Pancreas (tissue), 10 donors: ENCODE results near the gene ZNF384. TPM values are rescaled to one million over a fixed set of nuclear protein-coding genes. Genes with fewer than 3 reads are reported as not detected.

Experiments
- ATAC-seq, 4 donors: fragments of 200-7000 bp; cut with Tn5 transposase; one replicate each; pipeline versions ENCODE4 v1.8.0 to v1.9.1; 2020; ENCODE audit warnings: mild to moderate bottlenecking in 4 of 4, moderate library complexity in 4 of 4
- DNase-seq, 6 donors: peaks; one replicate each; pipeline ENCODE4 v3.0.0-alpha.2; 2020
- FAIRE-seq: peaks from 2 replicates; lab custom pipeline; 2012; peaks lifted over from hg19 to GRCh38; lab: Jason Lieb, UNC
- H3K27ac ChIP-seq, 4 donors: fragments of 200-600 bp; sonication (generic); 1 replicate in 3 of 4; 2 replicates in 1 of 4; pipeline versions ENCODE4 v1.5.0 to v1.8.0; 2020
- H3K27me3 ChIP-seq, 4 donors: fragments of 200-600 bp; one replicate each; pipeline ENCODE4 v1.8.0; 2021
- H3K36me3 ChIP-seq, 3 donors: fragments of 200-600 bp; sonication (generic) in 1 of 3; one replicate each; pipeline versions ENCODE4 v1.5.0 to v1.8.0; 2020 to 2021
- H3K4me1 ChIP-seq, 3 donors: fragments of 200-600 bp; one replicate each; pipeline ENCODE4 v1.8.0; 2021
- H3K4me3 ChIP-seq, 4 donors: fragments of 200-600 bp; sonication (generic) in 2 of 4; one replicate each; pipeline versions ENCODE4 v1.5.0 to v1.8.0; 2020 to 2021
- H3K9me3 ChIP-seq, 4 donors: fragments of 200-600 bp; one replicate each; pipeline ENCODE4 v1.8.0; 2021
- CTCF ChIP-seq, 4 donors: fragments of 200-600 bp; sonication (generic) in 3 of 4; IDR thresholded peaks; one replicate each; pipeline versions ENCODE4 v1.5.0 to v1.8.0; 2021; ENCODE audit warnings: antibody characterized with exemption in 4 of 4
- WGBS, 2 donors: extraction: QIAGEN DNeasy Blood & Tissue Kit; methylation state at CpG; one replicate each; pipeline ENCODE4 v1.1.7; 2013; 5-methylcytosine and 5-hydroxymethylcytosine counted together
- intact Hi-C, 3 donors: fragments of 100-400 bp; cut with DNase I; formaldehyde crosslinking; loops; one replicate each; pipeline versions ENCODE4 v1.11.1 to v1.14.2; 2022
- polyA plus RNA-seq, 2 donors: library from polyadenylated mRNA; stranded (reverse); fragments of 200-250 nt; gene quantifications; one replicate each; pipeline ENCODE4 v1.2.3, GENCODE V29; 2013
- total RNA-seq, 6 donors: library from RNA; stranded (reverse); fragmentation: NEBNext Ultra II Directional in 4 of 6; extraction: Animal tissue kit (Norgen Biotek cat#: 25700) in 4 of 6; gene quantifications; one replicate each; pipeline versions ENCODE4 v1.2.1 to v1.2.4, GENCODE V29; 2021 to 2023
- donor health status: healthy with polysubstance abuse.
- donor health status: DM: no; HTN: no; CAD: no; lungs with moderate emphysema.
- donor health status: DM: no; HTN: no; CAD: no.
- donor health status: control.
- donor health status: control.
- donor health status: Bipolar disorder and iron deficiency.
- donor health status: DM: yes; HTN: yes; CAD: no.
- donor health status: DM: no; HTN: no; CAD: no.
- donor health status: DM: no; HTN: no; CAD: no.
- donor health status: DM: yes; HTN: yes; CAD: no.

ZNF384 gene
- total and polyA plus RNA-seq, 8 donors: 20.4 to 36.7 (median 26.2) TPM

GRCh38 chr12:6647083-6647604 is 42.0 kb downstream of the ZNF384 start, which contains the start of gene ACRBP:
Gene ACRBP (minus strand): TSS chr12:6647432. CDS start chr12:6647366, 66 bp downstream.
- peak within 1 kb of the TSS; percentile 21 to 48 (median 40) for H3K4me3 ChIP-seq
- H3K9me3 ChIP-seq: no peaks in the 10 kb centered on the region
- H3K4me1 ChIP-seq: no peaks in the 10 kb centered on the region
- FAIRE-seq (no peak), DNase-seq (peak; percentile 70 to 90 (median 82)), ATAC-seq (peak; percentile 96 to 98 (median 97))
- H3K27me3 ChIP-seq: no peaks in the 10 kb centered on the region
- peaks cover 0 to 12% (median 8%) of the 10 kb centered on the region in 3 donors for H3K36me3 ChIP-seq
- intact Hi-C loops: no loop called here
- no peak for TF ChIP-seq CTCF (IDR thresholded peaks at IDR 0.05)
- WGBS, 2 donors: 10 to 14% methylated on average over 38 of the region's 38 CpGs
- peak within 1 kb of the TSS in 1 of 4 donors; percentile 24 for H3K27ac ChIP-seq

GRCh38 chr12:6646276-6647082 is 42.7 kb downstream of the ZNF384 start:
- H3K27me3 ChIP-seq: no peaks in the 10 kb centered on the region
- no peaks in the 10 kb centered on the region for H3K4me1 ChIP-seq
- H3K4me3 ChIP-seq: peak overlapping the region; percentile 21 to 48 (median 40)
- intact Hi-C loops: no loop called here
- peak overlapping the region in 1 of 4 donors; percentile 24 for H3K27ac ChIP-seq
- 49 to 61% methylated on average over 28 of the region's 28 CpGs for WGBS, 2 donors
- DNase-seq (peak in 1 of 6 donors; percentile 19), ATAC-seq (peak; percentile 18 to 40 (median 28)), FAIRE-seq (no peak)
- peaks cover 0 to 9% (median 7%) of the 10 kb centered on the region in 3 donors for H3K36me3 ChIP-seq
- no peak for TF ChIP-seq CTCF (IDR thresholded peaks at IDR 0.05)
- no peaks in the 10 kb centered on the region for H3K9me3 ChIP-seq

GRCh38 chr12:6644903-6645302 is 44.3 kb downstream of the ZNF384 start:
- peak overlapping the region in 1 of 4 donors; percentile 21 for H3K27ac ChIP-seq
- no peak for FAIRE-seq
- no peaks in the 10 kb centered on the region for H3K4me1 ChIP-seq
- intact Hi-C loops: no loop called here
- no peak for TF ChIP-seq CTCF (IDR thresholded peaks at IDR 0.05)
- H3K9me3 ChIP-seq: no peaks in the 10 kb centered on the region
- DNase-seq: peak in 1 of 6 donors; percentile 29
- no peaks in the 10 kb centered on the region for H3K27me3 ChIP-seq
- ATAC-seq: no peak
- H3K36me3 ChIP-seq: no peaks in the 10 kb centered on the region
- no peak overlapping the region for H3K4me3 ChIP-seq
- WGBS, 2 donors: 27 to 29% methylated on average over 5 of the region's 5 CpGs

GRCh38 chr12:6644257-6644596 is 44.9 kb downstream of the ZNF384 start:
- Histone ChIP-seq H3K27me3 (no peaks in the 10 kb centered on the region), H3K4me1 (no peaks in the 10 kb centered on the region), H3K9me3 (no peaks in the 10 kb centered on the region), H3K27ac (peak overlapping the region in 1 of 4 donors; percentile 21), H3K36me3 (no peaks in the 10 kb centered on the region), H3K4me3 (no peak overlapping the region)
- WGBS, 2 donors: 65 to 77% methylated on average over 6 of the region's 6 CpGs
- DNase-seq: peak in 1 of 6 donors; percentile 4
- ATAC-seq: peak in 2 of 4 donors; percentile 40 to 45
- no peak for FAIRE-seq
- intact Hi-C loops: no loop called here
- TF ChIP-seq CTCF (IDR thresholded peaks at IDR 0.05): no peak
